ENCODE data around the gene MRPS7. TPM values are rescaled to one million over a fixed set of nuclear protein-coding genes. Genes with fewer than 3 reads are reported as not detected.
A peak's percentile ranks its signal among the peaks of the same experiment; 100 is the strongest.

The MRPS7 gene
- total and polyA plus RNA-seq, 2 of the 8 experiments (the other 6 are each of a cell fraction or from before 2014, with no cell fraction given), result 63.4 to 79.4 TPM

- no peak overlapping the region for H3K4me3 ChIP-seq (ENCODE audit: extremely low read depth in 1 of 4, insufficient read depth in 2 of 4, low read depth in 3 of 4, low read length in 4 of 4)
- no peaks in the 10 kb centered on the region for H3K79me1 ChIP-seq (ENCODE audit: low read depth, low read length)
- H2AK5ac ChIP-seq (ENCODE audit: low read depth, low read length), result no peak overlapping the region
- H2BK20ac ChIP-seq (ENCODE audit: low read length), result no peak overlapping the region
- H2BK120ac ChIP-seq (replicated peaks; ENCODE audit: low read depth, low read length), result no peak overlapping the region
- H3K79me2 ChIP-seq (ENCODE audit: control insufficient read depth in 1 of 2, insufficient read depth in 2 of 2, low read length in 2 of 2), result no peaks in the 10 kb centered on the region
- no peaks in the 10 kb centered on the region for H3K36me3 ChIP-seq (ENCODE audit: control insufficient read depth in 2 of 4, insufficient read depth in 4 of 4, low read length in 3 of 4)
- H3K14ac ChIP-seq (ENCODE audit: insufficient read length), result no peak overlapping the region
- FAIRE-seq, result no peak
- no peak overlapping the region for H3K9ac ChIP-seq (replicated peaks in 1 of 4; ENCODE audit: extremely low read depth in 1 of 4, low read depth in 3 of 4, low read length in 3 of 4)
- no peaks in the 10 kb centered on the region for H3K4me1 ChIP-seq (replicated peaks in 1 of 4; ENCODE audit: control insufficient read depth in 3 of 4, insufficient read depth in 4 of 4, low read length in 3 of 4)
- H3K23ac ChIP-seq (ENCODE audit: insufficient read length), result no peak overlapping the region
- CTCF ChIA-PET (ENCODE audit: partially characterized antibody), result interaction anchor here (0.6 to 1.1 kb wide), 2 partner anchors 21 to 55 kb away, joined by 3 read pairs; no protein-coding TSS in a partner anchor
- no peak overlapping the region for H4K91ac ChIP-seq (replicated peaks; ENCODE audit: insufficient read length, low read length)
- POLR2A ChIA-PET (ENCODE audit: partially characterized antibody), result no interaction called here
- no peak overlapping the region for H3K4me2 ChIP-seq (ENCODE audit: insufficient read depth in 1 of 2, low read depth in 2 of 2, low read length in 2 of 2)
- H4K8ac ChIP-seq (ENCODE audit: extremely low read depth, insufficient read depth, low read length), result peak overlapping the region; percentile 14; the same call in 1 of the 2 replicates
- no peak overlapping the region for H2BK12ac ChIP-seq (ENCODE audit: low read depth, low read length)
- H3K9me3 ChIP-seq (ENCODE audit: insufficient read depth in 2 of 2, low read depth in 1 of 2, low read length in 1 of 2), result no peaks in the 10 kb centered on the region
- no peak for DNase-seq (ENCODE audit: low read depth in 1 of 2, low spot score in 2 of 2)
- no peak overlapping the region for H3K18ac ChIP-seq (ENCODE audit: extremely low read depth, low read length)
- H3K27me3 ChIP-seq (replicated peaks in 1 of 4; ENCODE audit: control insufficient read depth in 3 of 4, extremely low read depth in 1 of 4, insufficient read depth in 3 of 4, low read length in 3 of 4), result no peaks in the 10 kb centered on the region
- H3K56ac ChIP-seq (replicated peaks; ENCODE audit: insufficient read length, low read depth, low read length), result no peak overlapping the region
- H2AFZ ChIP-seq (ENCODE audit: low read length), result no peak overlapping the region
- no peak overlapping the region for H4K5ac ChIP-seq (ENCODE audit: insufficient read length, low read depth, low read length)
- H2BK5ac ChIP-seq (ENCODE audit: low read depth, low read length), result no peak overlapping the region
- no peaks in the 10 kb centered on the region for H4K20me1 ChIP-seq (replicated peaks in 1 of 2; ENCODE audit: control insufficient read depth in 1 of 2, insufficient read depth in 2 of 2, low read length in 2 of 2)
- no peaks in the 10 kb centered on the region for H3K23me2 ChIP-seq (ENCODE audit: low read depth, low read length)
- WGBS, 2 experiments (ENCODE audit: extremely low coverage in 1 of 2, insufficient coverage in 1 of 2, insufficient read length in 1 of 2, insufficient replicate concordance in 2 of 2, low coverage in 1 of 2, low lambda C conversion rate in 2 of 2, missing lambda C conversion rate in 1 of 2), result 90% methylated on average over 17 of the region's 17 CpGs; no CpG with 5 or more reads in 1 of the 2 experiments
- no peak overlapping the region for H2BK15ac ChIP-seq (ENCODE audit: low read length)
- H3K27ac ChIP-seq (ENCODE audit: low read depth, low read length), result no peak overlapping the region
- no peak overlapping the region for H3K4ac ChIP-seq (replicated peaks; ENCODE audit: insufficient read length, low read depth, low read length)
- TF ChIP-seq TAF1 (IDR thresholded peaks at IDR 0.05; ENCODE audit: low read depth, low read length) (no peak), BRCA1 (IDR thresholded peaks at IDR 0.05; ENCODE audit: low read depth, low read length) (no peak), CREB1 (IDR thresholded peaks at IDR 0.05) (no peak), GTF2F1 (IDR thresholded peaks at IDR 0.05; ENCODE audit: borderline replicate concordance, low read depth, low read length) (no peak), SIN3A (conservative IDR thresholded peaks at IDR 0.05 in 1 of 2, IDR thresholded peaks at IDR 0.05 in 1 of 2; ENCODE audit: low read depth in 1 of 2, low read length in 2 of 2) (no peak), NANOG (IDR thresholded peaks at IDR 0.05; ENCODE audit: insufficient read depth, low read depth, low read length, poor library complexity, severe bottlenecking) (no peak), SAP30 (IDR thresholded peaks at IDR 0.05; ENCODE audit: insufficient read depth, insufficient replicate concordance, low read length) (no peak), BACH1 (IDR thresholded peaks at IDR 0.05; ENCODE audit: low read length) (no peak), SUZ12 (IDR thresholded peaks at IDR 0.05; ENCODE audit: low read length) (no peak), CTCF (IDR thresholded peaks at IDR 0.05; ENCODE audit: control extremely low read depth in 1 of 3, insufficient read depth in 1 of 3, low read depth in 1 of 3, low read length in 3 of 3) (no peak)
These were observed 40.0 kb downstream of the MRPS7 start for GRCh38 chr17:75301502-75302206.
